Caco-2 (cell line): ENCODE measurements around the gene TNF. TPM values are rescaled to one million over a fixed set of nuclear protein-coding genes. Genes with fewer than 3 reads are reported as not detected.

Experiments
- BruUV-seq: library from RNA; stranded (reverse); fragments of 400-500 nt; replicated peaks from 2 replicates; lab custom pipeline; 2021; lab: Mats Ljungman, UMichigan
- CTCF ChIA-PET: fragments of 300-600 bp; sonication (Branson Sonifier 250); formaldehyde crosslinking; loops from one replicate; lab custom pipeline; 2022; ENCODE audit warnings: antibody characterized with exemption; lab: Charles Lee
- POLR2A ChIA-PET: fragments of 300-600 bp; sonication (Branson Sonifier 250); formaldehyde crosslinking; loops from one replicate; lab custom pipeline; 2022; ENCODE audit warnings: antibody characterized with exemption; lab: Charles Lee
- DNase-seq, 2 experiments: peaks; one replicate each; pipeline versions ENCODE4 v3.0.0 to v3.0.0-alpha.2; 2020 to 2022
- H3K27me3 ChIP-seq: replicated peaks from 2 replicates; pipeline ENCODE4 v1.6.0; 2011; ENCODE audit warnings: low read length; ENCODE audit not compliant: control insufficient read depth, insufficient read depth
- H3K36me3 ChIP-seq: 2 replicates; pipeline ENCODE4 v1.5.1; 2011; ENCODE audit warnings: low read length; ENCODE audit not compliant: control insufficient read depth, insufficient read depth
- H3K4me1 ChIP-seq: fragments of 250-450 bp; sonication (Bioruptor Pico); 2 replicates; pipeline ENCODE4 v1.5.1; 2020; ENCODE audit warnings: mild to moderate bottlenecking
- H3K4me3 ChIP-seq: 2 replicates; pipeline ENCODE4 v1.5.1; 2011; ENCODE audit warnings: low read depth, mild to moderate bottlenecking, control low read depth, low read length
- H3K9me3 ChIP-seq: fragments of 250-450 bp; sonication (Bioruptor Pico); 2 replicates; pipeline ENCODE4 v1.5.1; 2020; ENCODE audit warnings: mild to moderate bottlenecking, moderate library complexity
- H3K27ac Mint-ChIP-seq: one replicate; pipeline ENCODE4 v1.8.0; 2022; ENCODE audit warnings: mixed read lengths; ENCODE audit not compliant: unreplicated experiment
- H3K27me3 Mint-ChIP-seq: one replicate; pipeline ENCODE4 v1.8.0; 2022; ENCODE audit warnings: mixed read lengths; ENCODE audit not compliant: insufficient read depth, unreplicated experiment
- H3K36me3 Mint-ChIP-seq: one replicate; pipeline ENCODE4 v1.8.0; 2022; ENCODE audit warnings: mild to moderate bottlenecking, mixed read lengths; ENCODE audit not compliant: insufficient read depth, unreplicated experiment
- H3K4me1 Mint-ChIP-seq: one replicate; pipeline ENCODE4 v1.8.0; 2022; ENCODE audit warnings: low read depth, mixed read lengths; ENCODE audit not compliant: unreplicated experiment
- H3K4me3 Mint-ChIP-seq: one replicate; pipeline ENCODE4 v1.8.0; 2022; ENCODE audit warnings: mild to moderate bottlenecking, moderate library complexity, mixed read lengths; ENCODE audit not compliant: unreplicated experiment
- H3K9me3 Mint-ChIP-seq: one replicate; pipeline ENCODE4 v1.8.0; 2022; ENCODE audit warnings: mixed read lengths; ENCODE audit not compliant: unreplicated experiment
- CTCF ChIP-seq, 2 experiments: fragments of 200-600 bp in 1 of 2; IDR thresholded peaks; 1 replicate in 1 of 2; 2 replicates in 1 of 2; pipeline versions ENCODE4 v1.5.1 to v1.8.0; 2011 to 2022; ENCODE audit warnings: antibody characterized with exemption in 1 of 2, control low read depth in 1 of 2, inconsistent platforms in 1 of 2, low read depth in 1 of 2, low read length in 1 of 2, mild to moderate bottlenecking in 1 of 2, moderate library complexity in 1 of 2; ENCODE audit not compliant: insufficient read depth in 1 of 2, severe bottlenecking in 1 of 2, unreplicated experiment in 1 of 2
- intact Hi-C: fragments of 100-400 bp; cut with micrococcal nuclease; formaldehyde crosslinking; loops from one replicate; pipeline ENCODE4 v1.10.0; 2022; ENCODE audit not compliant: unreplicated experiment
- total RNA-seq: library from RNA; stranded (reverse); gene quantifications from 2 replicates; pipeline ENCODE4 v1.2.3, GENCODE V29; 2022

TNF gene
- total RNA-seq, 1 experiment from 2014 or later = not detected

DNA sequence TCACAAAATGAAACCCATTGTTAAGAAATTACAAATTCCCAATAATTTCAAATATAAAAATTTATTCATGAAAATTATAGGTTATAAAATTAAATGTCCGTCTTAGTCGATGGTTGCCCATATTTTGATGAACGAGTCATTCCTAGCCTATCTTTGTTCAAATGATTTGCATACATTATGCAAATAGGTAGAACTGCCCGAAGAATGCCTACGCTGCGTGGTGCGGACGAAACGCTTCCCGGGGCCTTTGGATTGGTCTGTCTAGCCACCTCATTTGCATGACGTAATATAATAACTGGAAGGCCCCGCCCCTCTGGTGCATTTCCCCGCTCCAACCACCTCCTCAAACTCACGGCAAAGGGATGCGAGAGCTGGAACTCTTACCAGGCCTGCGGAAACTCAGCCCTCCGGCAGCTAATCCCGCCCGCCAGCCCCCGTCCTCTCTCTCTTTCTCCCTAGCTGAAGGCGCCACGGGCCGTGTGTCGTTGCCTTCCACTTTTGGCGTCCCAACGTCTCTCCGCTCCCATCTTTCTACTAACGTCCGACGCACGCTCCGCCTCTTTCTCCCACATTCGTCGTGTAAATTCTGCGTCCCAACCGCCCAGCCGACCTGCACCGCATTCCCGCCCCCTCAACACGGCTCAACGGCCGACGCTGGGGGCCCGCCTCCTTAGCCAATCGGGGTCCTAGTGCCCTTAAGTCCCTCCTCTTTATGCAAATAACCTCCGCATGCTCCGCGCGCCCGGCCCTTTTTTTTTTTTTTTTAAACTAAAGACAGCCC lies 44.6 kb downstream of the TNF start:
- Histone ChIP-seq H3K9me3 (no peaks in the 10 kb centered on the region), H3K4me1 (peaks cover 20% of the 10 kb centered on the region), H3K4me3 (peak overlapping the region; percentile 66), H3K36me3 (peaks cover 9% of the 10 kb centered on the region), H3K27me3 (no peaks in the 10 kb centered on the region)
- peak; percentile 97 to 98 for DNase-seq
- H3K9me3 Mint-ChIP-seq = no peaks in the 10 kb centered on the region
- BruUV-seq = TSS peak; percentile 97
- CTCF ChIA-PET = interaction anchor here (0.6 to 1.0 kb wide), 3 partner anchors 34 to 508 kb away, joined by 3 to 4 read pairs (median 3); partner anchors contain the start of genes ATF6B and LST1
- POLR2A ChIA-PET = interaction anchor here (0.6 to 1.8 kb wide), 4 partner anchors 33 to 1118 kb away, joined by 3 to 13 read pairs (median 5); partner anchors contain the start of genes BAG6 and DDX39B
- TF ChIP-seq CTCF (IDR thresholded peaks at IDR 0.05; ENCODE audit: insufficient read depth in 1 of 2, low read depth in 1 of 2, low read length in 1 of 2, severe bottlenecking in 1 of 2, unreplicated experiment in 1 of 2) = no peak
- intact Hi-C loops = loop anchor here (1.0 to 2.0 kb wide), 3 partner anchors 33 to 74 kb away; partner anchors contain the start of genes ATP6V1G2 and BAG6
- peaks cover 48% of the 10 kb centered on the region for H3K36me3 Mint-ChIP-seq
- H3K4me1 Mint-ChIP-seq = peaks cover 19% of the 10 kb centered on the region
- H3K27me3 Mint-ChIP-seq = no peaks in the 10 kb centered on the region
- H3K4me3 Mint-ChIP-seq = peak overlapping the region; percentile 83
- peak overlapping the region; percentile 92 for H3K27ac Mint-ChIP-seq

DNA sequence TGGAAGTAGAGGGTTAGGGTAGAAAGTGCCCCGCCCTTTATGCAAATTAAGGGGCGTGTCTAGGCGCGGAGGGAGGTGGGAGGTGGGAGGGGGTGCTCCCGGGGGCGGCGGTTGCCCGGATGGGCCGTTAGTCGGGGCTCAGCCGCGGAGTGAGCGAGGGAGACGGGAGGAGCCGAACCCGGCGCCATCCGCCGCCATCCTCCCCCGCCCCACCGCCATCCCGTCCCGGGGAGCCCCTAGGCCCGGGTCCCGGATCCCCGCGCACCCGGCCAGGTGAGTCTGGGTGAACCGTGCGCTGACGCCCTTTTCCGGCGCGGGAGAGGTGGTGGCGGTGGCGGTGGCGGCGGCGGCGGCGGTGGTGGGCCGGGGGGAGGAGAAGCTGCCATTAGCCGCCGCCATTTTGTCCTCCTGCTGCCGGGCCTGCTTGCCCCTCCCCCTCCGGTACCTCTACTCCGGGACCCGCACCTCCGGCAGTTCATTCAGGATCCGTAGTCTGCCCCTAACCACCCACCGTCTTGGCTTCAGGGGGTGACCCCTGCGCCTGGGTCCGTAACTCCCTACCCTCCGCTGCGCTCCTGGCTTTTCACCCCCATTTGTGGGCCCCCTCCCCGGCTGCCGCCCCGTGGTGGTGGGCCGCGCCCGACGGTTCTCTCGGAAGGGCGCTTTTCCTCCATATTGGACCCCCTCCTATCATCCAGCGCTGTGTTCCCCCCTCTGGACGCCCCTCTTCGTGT lies 45.4 kb downstream of the TNF start, which contains the start of gene PRRC2A:
Gene PRRC2A (plus strand): TSS at position 130 of the 734 bp plus-strand sequence. CDS start 2,075 bp downstream, outside the sequence.
- Mint-ChIP-seq H3K4me3 (peak within 1 kb of the TSS; percentile 83), H3K9me3 (no peaks in the 10 kb centered on the region), H3K27ac (peak within 1 kb of the TSS; percentile 99), H3K4me1 (peaks cover 12% of the 10 kb centered on the region), H3K36me3 (peaks cover 56% of the 10 kb centered on the region), H3K27me3 (no peaks in the 10 kb centered on the region)
- peaks cover 13% of the 10 kb centered on the region for H3K4me1 ChIP-seq
- intact Hi-C loops = loop anchor here (1.0 to 2.0 kb wide), 3 partner anchors 32 to 74 kb away; partner anchors contain the start of genes ATP6V1G2 and BAG6
- no peak for TF ChIP-seq CTCF (IDR thresholded peaks at IDR 0.05; ENCODE audit: insufficient read depth in 1 of 2, low read depth in 1 of 2, low read length in 1 of 2, severe bottlenecking in 1 of 2, unreplicated experiment in 1 of 2)
- DNase-seq = peak; percentile 81 to 87
- H3K9me3 ChIP-seq = no peaks in the 10 kb centered on the region
- ChIA-PET POLR2A (interaction anchor here (0.6 to 1.8 kb wide), 4 partner anchors 32 to 1117 kb away, joined by 3 to 13 read pairs (median 4); partner anchors contain the start of genes BAG6, C6orf47 and DDX39B), CTCF (interaction anchor here (0.6 to 1.0 kb wide), 3 partner anchors 35 to 507 kb away, joined by 3 to 4 read pairs (median 3); partner anchors contain the start of genes ATF6B and LST1)
- H3K36me3 ChIP-seq = peaks cover 14% of the 10 kb centered on the region
- H3K4me3 ChIP-seq = peak within 1 kb of the TSS; percentile 77
- H3K27me3 ChIP-seq = no peaks in the 10 kb centered on the region
- BruUV-seq = no TSS peak
